Ascending aorta (tissue), 2 donors: ENCODE results near the gene PATE4. TPM values are rescaled to one million over a fixed set of nuclear protein-coding genes. Genes with fewer than 3 reads are reported as not detected.

Source experiments
- DNase-seq, 2 donors: peaks; one replicate each; pipeline ENCODE4 v3.0.0-alpha.2; 2019; ENCODE audit warnings: low spot score in 2 of 2
- H3K27ac ChIP-seq, 2 donors: fragments of 200-600 bp; sonication (generic); one replicate each; pipeline ENCODE4 v1.5.1; 2016 to 2017; ENCODE audit warnings: mild to moderate bottlenecking in 1 of 2
- H3K27me3 ChIP-seq: fragments of 200-600 bp; sonication (generic); one replicate; pipeline ENCODE4 v1.5.1; 2017
- H3K36me3 ChIP-seq, 2 donors: fragments of 200-600 bp; sonication (generic); one replicate each; pipeline ENCODE4 v1.5.1; 2016
- H3K4me1 ChIP-seq, 2 donors: fragments of 200-600 bp; sonication (generic); one replicate each; pipeline ENCODE4 v1.5.1; 2016 to 2017; ENCODE audit warnings: mild to moderate bottlenecking in 1 of 2
- H3K4me3 ChIP-seq, 2 donors: fragments of 200-600 bp; sonication (generic); one replicate each; pipeline ENCODE4 v1.5.1; 2016 to 2017; ENCODE audit warnings: mild to moderate bottlenecking in 1 of 2
- H3K9me3 ChIP-seq, 2 donors: fragments of 200-600 bp; sonication (generic); one replicate each; pipeline ENCODE4 v1.5.1; 2016
- CTCF ChIP-seq, 3 experiments: fragments of 200-600 bp in 2 of 3; fragments of 450-650 bp in 1 of 3; sonication (generic) in 2 of 3; IDR thresholded peaks; one replicate each; pipeline ENCODE4 v1.5.1; 2016 to 2019; ENCODE audit warnings: antibody characterized with exemption in 3 of 3, mild to moderate bottlenecking in 1 of 3, moderate library complexity in 1 of 3
- intact Hi-C: fragments of 100-400 bp; cut with DNase I; formaldehyde crosslinking; loops from one replicate; pipeline ENCODE4 v1.15.1; 2023
- total RNA-seq: library from RNA; depleted of rRNA; stranded (reverse); fragments of >200 nt; gene quantifications from one replicate; pipeline ENCODE4 v1.1.0, GENCODE V29; 2016

The PATE4 gene
- total RNA-seq, result not detected

- H3K4me3 ChIP-seq, result no peak within 1 kb of the TSS
- intact Hi-C loops, result no loop called here
- no peaks in the 10 kb centered on the region for H3K4me1 ChIP-seq
These were observed at the start of gene PATE4 for GRCh38 chr11:125833016-125833415. Gene PATE4, plus strand, starts transcription at chr11:125833316. Its CDS starts 44 bp downstream, at chr11:125833360.

GRCh38 chr11:125784678-125785077 is 48.4 kb upstream of the PATE4 start:
- intact Hi-C loops, result no loop called here

More at GRCh38 chr11:125833016-125833415, at the start of gene PATE4:
- no peak for TF ChIP-seq CTCF (IDR thresholded peaks at IDR 0.05)
- Histone ChIP-seq H3K27me3 (no peaks in the 10 kb centered on the region), H3K9me3 (peaks cover 0 to 12% of the 10 kb centered on the region in 2 donors), H3K27ac (no peak within 1 kb of the TSS), H3K36me3 (no peaks in the 10 kb centered on the region)
- no peak for DNase-seq

GRCh38 chr11:125787827-125788226 is 45.3 kb upstream of the PATE4 start, which contains the start of gene PATE3:
Gene PATE3, plus strand, starts transcription at chr11:125788127. Its CDS starts 25 bp downstream, at chr11:125788152.
- Histone ChIP-seq H3K9me3 (no peaks in the 10 kb centered on the region), H3K36me3 (no peaks in the 10 kb centered on the region), H3K27ac (no peak within 1 kb of the TSS), H3K27me3 (no peaks in the 10 kb centered on the region), H3K4me1 (no peaks in the 10 kb centered on the region), H3K4me3 (no peak within 1 kb of the TSS)
- intact Hi-C loops, result no loop called here
- no peak for DNase-seq
- no peak for TF ChIP-seq CTCF (IDR thresholded peaks at IDR 0.05)

More at GRCh38 chr11:125784678-125785077, 48.4 kb upstream of the PATE4 start:
- Histone ChIP-seq H3K27ac (no peak overlapping the region), H3K36me3 (no peaks in the 10 kb centered on the region), H3K27me3 (no peaks in the 10 kb centered on the region), H3K4me1 (no peaks in the 10 kb centered on the region), H3K9me3 (no peaks in the 10 kb centered on the region), H3K4me3 (no peak overlapping the region)
- TF ChIP-seq CTCF (IDR thresholded peaks at IDR 0.05), result no peak
- DNase-seq, result no peak

- DNase-seq, result no peak
- Histone ChIP-seq H3K27me3 (no peaks in the 10 kb centered on the region), H3K4me1 (no peaks in the 10 kb centered on the region), H3K4me3 (no peak overlapping the region), H3K9me3 (peaks cover 0 to 6% of the 10 kb centered on the region in 2 donors), H3K27ac (no peak overlapping the region), H3K36me3 (no peaks in the 10 kb centered on the region)
- TF ChIP-seq CTCF (IDR thresholded peaks at IDR 0.05), result no peak
- intact Hi-C loops, result no loop called here
These were observed 42.3 kb upstream of the PATE4 start for GRCh38 chr11:125790825-125791224.

- intact Hi-C loops, result no loop called here
- H3K4me3 ChIP-seq, result no peak overlapping the region
- no peak for DNase-seq
- H3K4me1 ChIP-seq, result no peaks in the 10 kb centered on the region
- no peak overlapping the region for H3K27ac ChIP-seq
- no peak for TF ChIP-seq CTCF (IDR thresholded peaks at IDR 0.05)
- H3K9me3 ChIP-seq, result peaks cover 4 to 39% of the 10 kb centered on the region in 2 donors
- no peaks in the 10 kb centered on the region for H3K36me3 ChIP-seq
- no peaks in the 10 kb centered on the region for H3K27me3 ChIP-seq
These were observed 35.5 kb upstream of the PATE4 start for GRCh38 chr11:125797641-125798040.

GRCh38 chr11:125799808-125800207 is 33.3 kb upstream of the PATE4 start:
- Histone ChIP-seq H3K4me3 (no peak overlapping the region), H3K36me3 (no peaks in the 10 kb centered on the region), H3K4me1 (no peaks in the 10 kb centered on the region), H3K9me3 (peaks cover 4 to 42% of the 10 kb centered on the region in 2 donors), H3K27ac (no peak overlapping the region), H3K27me3 (no peaks in the 10 kb centered on the region)
- no peak for TF ChIP-seq CTCF (IDR thresholded peaks at IDR 0.05)
- no peak for DNase-seq
- intact Hi-C loops, result no loop called here
